B cell (primary cell): ENCODE results near the gene PLGRKT. TPM values are rescaled to one million over a fixed set of nuclear protein-coding genes. Genes with fewer than 3 reads are reported as not detected.

Experiments used
- ATAC-seq: fragments of 200-7000 bp; cut with Tn5 transposase; one replicate; pipeline ENCODE4 v1.10.0; 2021; ENCODE audit warnings: low read depth, mild to moderate bottlenecking, moderate number of reproducible peaks, moderate library complexity
- CTCF ChIA-PET: fragments of 350-600 bp; sonication (Branson Sonifier 250); formaldehyde crosslinking; loops from one replicate; lab custom pipeline; 2021; ENCODE audit warnings: antibody characterized with exemption, inconsistent platforms; lab: Charles Lee
- POLR2A ChIA-PET: fragments of 350-600 bp; sonication (Branson Sonifier 250); formaldehyde crosslinking; loops from one replicate; lab custom pipeline; 2021; ENCODE audit warnings: antibody characterized with exemption; lab: Charles Lee
- DNase-seq: peaks from one replicate; pipeline ENCODE4 v3.0.0; 2013
- H2AFZ ChIP-seq: 2 replicates; pipeline ENCODE4 v1.6.1; 2012; ENCODE audit warnings: mild to moderate bottlenecking, low read depth, low read length; ENCODE audit not compliant: insufficient read depth, poor library complexity, severe bottlenecking
- H3K27ac ChIP-seq, 2 donors: 1 replicate in 1 of 2; 2 replicates in 1 of 2; pipeline ENCODE4 v1.5.1; 2012 to 2013; ENCODE audit warnings: low read length in 2 of 2, mild to moderate bottlenecking in 2 of 2, moderate library complexity in 1 of 2
- H3K27me3 ChIP-seq, 4 experiments: fragments of 200-600 bp in 1 of 4; sonication (generic) in 1 of 4; replicated peaks in 1 of 4; 1 replicate in 2 of 4; 2 replicates in 2 of 4; pipeline versions ENCODE4 v1.6.1 to v1.7.0; 2013 to 2016; ENCODE audit warnings: low read length in 3 of 4, mild to moderate bottlenecking in 2 of 4, mixed read lengths in 1 of 4, moderate library complexity in 1 of 4; ENCODE audit not compliant: insufficient read depth in 4 of 4, control insufficient read depth in 3 of 4; ENCODE audit errors: control extremely low read depth in 1 of 4
- H3K36me3 ChIP-seq, 2 experiments: replicated peaks in 1 of 2; 1 replicate in 1 of 2; 2 replicates in 1 of 2; pipeline versions ENCODE4 v1.6.1 to v1.7.1; 2013; ENCODE audit warnings: low read length in 1 of 2; ENCODE audit not compliant: insufficient read depth in 2 of 2, control insufficient read depth in 1 of 2; ENCODE audit errors: control extremely low read depth in 1 of 2, extremely low read depth in 1 of 2
- H3K4me1 ChIP-seq, 2 donors: fragments of 200-600 bp in 1 of 2; sonication (generic) in 1 of 2; 1 replicate in 1 of 2; 2 replicates in 1 of 2; pipeline versions ENCODE4 v1.5.1 to v1.6.1; 2013 to 2017; ENCODE audit warnings: low read length in 2 of 2; ENCODE audit not compliant: control insufficient read depth in 2 of 2, insufficient read depth in 2 of 2
- H3K4me2 ChIP-seq: replicated peaks from 2 replicates; pipeline ENCODE3; 2012; ENCODE audit warnings: mild to moderate bottlenecking, low read depth, low read length; ENCODE audit not compliant: poor library complexity, severe bottlenecking
- H3K4me3 ChIP-seq, 5 experiments: fragments of 200-600 bp in 1 of 5; sonication (generic) in 1 of 5; 1 replicate in 3 of 5; 2 replicates in 2 of 5; pipeline versions ENCODE4 v1.5.1 to v1.7.0; 2011 to 2016; ENCODE audit warnings: low read length in 4 of 5, mild to moderate bottlenecking in 4 of 5, low read depth in 2 of 5, control low read depth in 1 of 5, moderate library complexity in 1 of 5; ENCODE audit not compliant: insufficient read depth in 1 of 5; ENCODE audit errors: control extremely low read depth in 1 of 5, extremely low read depth in 1 of 5
- H3K79me2 ChIP-seq: fragments of 200-600 bp; sonication (generic); one replicate; pipeline ENCODE4 v1.6.0; 2016; ENCODE audit warnings: low read length; ENCODE audit not compliant: control insufficient read depth, insufficient read depth
- H3K9ac ChIP-seq: fragments of 200-600 bp; sonication (generic); 2 replicates; pipeline ENCODE4 v1.6.1; 2017; ENCODE audit warnings: mild to moderate bottlenecking, low read length, moderate library complexity
- H3K9me3 ChIP-seq, 3 donors: one replicate each; pipeline versions ENCODE4 v1.6.1 to v1.7.1; 2013; ENCODE audit warnings: low read length in 2 of 3; ENCODE audit not compliant: control insufficient read depth in 2 of 3, insufficient read depth in 1 of 3; ENCODE audit errors: control extremely low read depth in 1 of 3
- H4K20me1 ChIP-seq: 2 replicates; pipeline ENCODE4 v1.6.0; 2012; ENCODE audit warnings: mild to moderate bottlenecking, low read length; ENCODE audit not compliant: insufficient read depth, control insufficient read depth, poor library complexity, severe bottlenecking
- H3K27ac Mint-ChIP-seq: one replicate; pipeline ENCODE4 v1.8.0; 2021; ENCODE audit warnings: mixed read lengths
- H3K27me3 Mint-ChIP-seq: one replicate; pipeline ENCODE4 v1.8.0; 2021; ENCODE audit warnings: mixed read lengths
- H3K4me1 Mint-ChIP-seq: one replicate; pipeline ENCODE4 v1.8.0; 2021; ENCODE audit warnings: mixed read lengths
- H3K4me3 Mint-ChIP-seq: one replicate; pipeline ENCODE4 v1.8.0; 2021; ENCODE audit warnings: mixed read lengths
- H3K9me3 Mint-ChIP-seq: one replicate; pipeline ENCODE4 v1.8.0; 2022; ENCODE audit warnings: mixed read lengths; ENCODE audit not compliant: insufficient read depth
- EZH2 ChIP-seq: IDR thresholded peaks from 2 replicates; pipeline ENCODE4 v1.6.1; 2012; ENCODE audit warnings: borderline replicate concordance, low read depth, mild to moderate bottlenecking, moderate library complexity, low read length; ENCODE audit not compliant: insufficient read depth, poor library complexity, severe bottlenecking
- WGBS: methylation state at CpG from one replicate; pipeline ENCODE4 v1.1.5; 2013; ENCODE audit warnings: missing lambda C conversion rate; ENCODE audit not compliant: insufficient coverage; 5-methylcytosine and 5-hydroxymethylcytosine counted together
- intact Hi-C: fragments of 100-400 bp; cut with micrococcal nuclease; formaldehyde crosslinking; loops from one replicate; pipeline ENCODE4 v1.10.0; 2022
- polyA plus RNA-seq: library from polyadenylated mRNA; depleted of rRNA; stranded (reverse); fragments of >200 nt; gene quantifications from 2 replicates; pipeline ENCODE4 v1.2.3, GENCODE V29; 2012
- total RNA-seq, 2 donors: library from RNA; stranded (reverse); fragments of 120-200 nt in 1 of 2; gene quantifications; 1 replicate in 1 of 2; 2 replicates in 1 of 2; pipeline versions ENCODE4 v1.2.3 to v1.2.4, GENCODE V29; 2013 to 2022
- TF ChIP-seq, protein P1 (sequence below): fragments of 200-600 bp; IDR thresholded peaks from one replicate; pipeline ENCODE4 v1.8.0; 2022; ENCODE audit warnings: antibody characterized with exemption, mild to moderate bottlenecking

PLGRKT gene
- total and polyA plus RNA-seq, 2 donors (not counting 1 experiment from before 2014, with no cell fraction given), result 8.4 to 11.0 TPM

GRCh38 chr9:5427005-5427404 lies 10.7 kb downstream of the PLGRKT start:
- no peak overlapping the region for H3K27ac Mint-ChIP-seq

DNA sequence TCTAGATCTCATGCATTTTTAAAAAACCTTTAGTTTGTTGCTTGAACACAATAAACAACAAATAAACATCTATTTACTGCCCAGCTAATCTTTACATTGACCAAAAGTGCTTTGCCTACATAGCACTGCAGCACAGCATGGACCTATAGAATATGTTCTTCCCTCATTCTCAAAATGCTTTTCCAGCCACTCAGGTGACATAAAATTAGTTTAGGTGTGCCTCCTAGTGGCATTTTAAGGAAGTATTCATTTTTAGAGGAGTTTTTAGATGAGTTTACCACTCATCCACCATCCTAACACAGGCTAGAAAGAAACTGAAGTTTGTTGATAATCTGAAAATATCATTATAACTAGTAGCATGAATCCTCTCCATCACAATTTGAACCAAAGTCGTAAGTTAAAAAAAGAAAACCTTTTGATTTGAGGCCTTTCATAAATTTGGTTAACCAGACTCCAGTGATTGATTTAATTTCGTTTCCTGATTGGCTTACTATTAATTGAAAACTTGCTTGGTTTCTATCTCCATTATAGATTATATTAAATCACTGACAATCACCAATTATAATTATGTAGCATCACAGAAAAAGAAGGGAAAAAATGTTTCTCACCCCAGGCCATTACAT lies 12.6 kb downstream of the PLGRKT start:
- Histone ChIP-seq H3K4me3 (no peak overlapping the region), H3K79me2 (peaks cover 3% of the 10 kb centered on the region), H3K36me3 (peaks cover 0 to 6% of the 10 kb centered on the region in 2 experiments), H3K9me3 (no peaks in the 10 kb centered on the region), H3K27me3 (no peaks in the 10 kb centered on the region), H3K9ac (no peak overlapping the region), H3K27ac (no peak overlapping the region), H3K4me1 (no peaks in the 10 kb centered on the region), H4K20me1 (no peaks in the 10 kb centered on the region), H3K4me2 (no peak overlapping the region), H2AFZ (no peak overlapping the region)
- H3K27ac Mint-ChIP-seq, result no peak overlapping the region
- intact Hi-C loops, result no loop called here
- DNase-seq, result peak; percentile 51
- peak; percentile 24 for ATAC-seq
- no peak overlapping the region for H3K4me3 Mint-ChIP-seq
- H3K27me3 Mint-ChIP-seq, result no peaks in the 10 kb centered on the region
- peaks cover 1% of the 10 kb centered on the region for H3K4me1 Mint-ChIP-seq
- TF ChIP-seq, protein P1, sequence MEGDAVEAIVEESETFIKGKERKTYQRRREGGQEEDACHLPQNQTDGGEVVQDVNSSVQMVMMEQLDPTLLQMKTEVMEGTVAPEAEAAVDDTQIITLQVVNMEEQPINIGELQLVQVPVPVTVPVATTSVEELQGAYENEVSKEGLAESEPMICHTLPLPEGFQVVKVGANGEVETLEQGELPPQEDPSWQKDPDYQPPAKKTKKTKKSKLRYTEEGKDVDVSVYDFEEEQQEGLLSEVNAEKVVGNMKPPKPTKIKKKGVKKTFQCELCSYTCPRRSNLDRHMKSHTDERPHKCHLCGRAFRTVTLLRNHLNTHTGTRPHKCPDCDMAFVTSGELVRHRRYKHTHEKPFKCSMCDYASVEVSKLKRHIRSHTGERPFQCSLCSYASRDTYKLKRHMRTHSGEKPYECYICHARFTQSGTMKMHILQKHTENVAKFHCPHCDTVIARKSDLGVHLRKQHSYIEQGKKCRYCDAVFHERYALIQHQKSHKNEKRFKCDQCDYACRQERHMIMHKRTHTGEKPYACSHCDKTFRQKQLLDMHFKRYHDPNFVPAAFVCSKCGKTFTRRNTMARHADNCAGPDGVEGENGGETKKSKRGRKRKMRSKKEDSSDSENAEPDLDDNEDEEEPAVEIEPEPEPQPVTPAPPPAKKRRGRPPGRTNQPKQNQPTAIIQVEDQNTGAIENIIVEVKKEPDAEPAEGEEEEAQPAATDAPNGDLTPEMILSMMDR, result peak; percentile 76
- no peak for TF ChIP-seq EZH2
- no peaks in the 10 kb centered on the region for H3K9me3 Mint-ChIP-seq
- POLR2A ChIA-PET, result no interaction called here
- CTCF ChIA-PET, result interaction anchor here (0.7 to 2.8 kb wide), 10 partner anchors 9 to 239 kb away, joined by 3 to 13 read pairs (median 4); partner anchors contain the start of genes CD274 and PLGRKT
- no CpG with 5 or more reads among the region's 2 CpGs for WGBS

More at GRCh38 chr9:5427005-5427404, 10.7 kb downstream of the PLGRKT start:
- H3K4me2 ChIP-seq, result no peak overlapping the region
- no peaks in the 10 kb centered on the region for H3K9me3 ChIP-seq
- H3K4me1 ChIP-seq, result no peaks in the 10 kb centered on the region
- no peaks in the 10 kb centered on the region for H3K27me3 ChIP-seq
- H3K27me3 Mint-ChIP-seq, result no peaks in the 10 kb centered on the region
- no peaks in the 10 kb centered on the region for H3K9me3 Mint-ChIP-seq
- ChIA-PET POLR2A (no interaction called here), CTCF (interaction anchor here (0.6 to 2.8 kb wide), 5 partner anchors 11 to 408 kb away, joined by 3 to 12 read pairs (median 5); partner anchors contain the start of gene PLGRKT)
- intact Hi-C loops, result no loop called here
- H3K9ac ChIP-seq, result no peak overlapping the region
- H3K4me1 Mint-ChIP-seq, result no peaks in the 10 kb centered on the region
- TF ChIP-seq, protein P1, result no peak
- peaks cover 3% of the 10 kb centered on the region for H3K79me2 ChIP-seq
- no peaks in the 10 kb centered on the region for H4K20me1 ChIP-seq
- no peak overlapping the region for H3K27ac ChIP-seq
- H3K36me3 ChIP-seq, result peaks cover 4 to 6% of the 10 kb centered on the region in 2 experiments
- H2AFZ ChIP-seq, result no peak overlapping the region
- DNase-seq (no peak), ATAC-seq (no peak)
- no peak overlapping the region for H3K4me3 Mint-ChIP-seq
- H3K4me3 ChIP-seq, result no peak overlapping the region
